ENCODE measurements around the gene SIPA1L2. TPM values are rescaled to one million over a fixed set of nuclear protein-coding genes. Genes with fewer than 3 reads are reported as not detected.

Gene SIPA1L2
- total RNA-seq, 1 donor from 2014 or later: 14.9 TPM

GRCh38 chr1:232598837-232599177, 31.1 kb downstream of the SIPA1L2 start:
- Histone ChIP-seq H3K4me3 (ENCODE audit: insufficient read depth, low read depth, low read length) (no peak overlapping the region), H3K36me3 (ENCODE audit: insufficient read depth, low read length) (no peaks in the 10 kb centered on the region), H3K9ac (ENCODE audit: low read length) (no peak overlapping the region), H3K4me1 (ENCODE audit: insufficient read depth, low read length) (no peaks in the 10 kb centered on the region), H3K27me3 (ENCODE audit: insufficient read depth, low read length) (no peaks in the 10 kb centered on the region), H3K27ac (ENCODE audit: low read depth, low read length) (no peak overlapping the region), H2AFZ (ENCODE audit: low read depth, low read length) (no peak overlapping the region), H3K79me2 (ENCODE audit: insufficient read depth, low read length) (peaks cover 20% of the 10 kb centered on the region), H4K20me1 (ENCODE audit: insufficient read depth, low read length) (peaks cover 34% of the 10 kb centered on the region), H3K9me3 (ENCODE audit: insufficient read depth, low read depth, low read length) (no peaks in the 10 kb centered on the region), H3K4me2 (ENCODE audit: low read length) (no peak overlapping the region)
- Mint-ChIP-seq H3K9me3 (ENCODE audit: unreplicated experiment) (no peaks in the 10 kb centered on the region), H3K27me3 (ENCODE audit: low read depth, unreplicated experiment) (no peaks in the 10 kb centered on the region), H3K27ac (ENCODE audit: unreplicated experiment) (no peak overlapping the region), H3K36me3 (ENCODE audit: low read depth, unreplicated experiment) (peaks cover 3% of the 10 kb centered on the region), H3K4me3 (ENCODE audit: unreplicated experiment) (no peak overlapping the region), H3K4me1 (ENCODE audit: low read depth, unreplicated experiment) (peaks cover 25% of the 10 kb centered on the region)
- TF ChIP-seq CTCF (IDR thresholded peaks at IDR 0.05; ENCODE audit: insufficient read depth, low read depth, low read length) (no peak), EZH2 (IDR thresholded peaks at IDR 0.05; ENCODE audit: insufficient read depth, low read length) (no peak)
- no peak for DNase-seq (ENCODE audit: low read depth)
- no peak for FAIRE-seq

- no peak overlapping the region for H3K9ac ChIP-seq (ENCODE audit: low read length)
- no peaks in the 10 kb centered on the region for H3K36me3 ChIP-seq (ENCODE audit: insufficient read depth, low read length)
- H3K4me3 Mint-ChIP-seq (ENCODE audit: unreplicated experiment): no peak overlapping the region
- no peak overlapping the region for H2AFZ ChIP-seq (ENCODE audit: low read depth, low read length)
- no peak overlapping the region for H3K4me2 ChIP-seq (ENCODE audit: low read length)
- peaks cover 27% of the 10 kb centered on the region for H3K4me1 Mint-ChIP-seq (ENCODE audit: low read depth, unreplicated experiment)
- no peaks in the 10 kb centered on the region for H3K9me3 ChIP-seq (ENCODE audit: insufficient read depth, low read depth, low read length)
- peaks cover 29% of the 10 kb centered on the region for H4K20me1 ChIP-seq (ENCODE audit: insufficient read depth, low read length)
- FAIRE-seq (no peak), DNase-seq (ENCODE audit: low read depth) (no peak)
- no peaks in the 10 kb centered on the region for H3K27me3 Mint-ChIP-seq (ENCODE audit: low read depth, unreplicated experiment)
- H3K27me3 ChIP-seq (ENCODE audit: insufficient read depth, low read length): no peaks in the 10 kb centered on the region
- no peak for TF ChIP-seq EZH2 (IDR thresholded peaks at IDR 0.05; ENCODE audit: insufficient read depth, low read length)
- TF ChIP-seq CTCF (IDR thresholded peaks at IDR 0.05; ENCODE audit: insufficient read depth, low read depth, low read length): no peak
- no peaks in the 10 kb centered on the region for H3K9me3 Mint-ChIP-seq (ENCODE audit: unreplicated experiment)
- H3K4me1 ChIP-seq (ENCODE audit: insufficient read depth, low read length): no peaks in the 10 kb centered on the region
- H3K79me2 ChIP-seq (ENCODE audit: insufficient read depth, low read length): peaks cover 20% of the 10 kb centered on the region
- H3K27ac Mint-ChIP-seq (ENCODE audit: unreplicated experiment): no peak overlapping the region
- H3K27ac ChIP-seq (ENCODE audit: low read depth, low read length): no peak overlapping the region
- H3K4me3 ChIP-seq (ENCODE audit: insufficient read depth, low read depth, low read length): no peak overlapping the region
- peaks cover 3% of the 10 kb centered on the region for H3K36me3 Mint-ChIP-seq (ENCODE audit: low read depth, unreplicated experiment)
These were observed 31.8 kb downstream of the SIPA1L2 start for GRCh38 chr1:232598133-232598532.

- Mint-ChIP-seq H3K4me3 (ENCODE audit: unreplicated experiment) (no peak overlapping the region), H3K27me3 (ENCODE audit: low read depth, unreplicated experiment) (no peaks in the 10 kb centered on the region), H3K9me3 (ENCODE audit: unreplicated experiment) (no peaks in the 10 kb centered on the region), H3K36me3 (ENCODE audit: low read depth, unreplicated experiment) (peaks cover 3% of the 10 kb centered on the region), H3K27ac (ENCODE audit: unreplicated experiment) (no peak overlapping the region), H3K4me1 (ENCODE audit: low read depth, unreplicated experiment) (peaks cover 27% of the 10 kb centered on the region)
- Histone ChIP-seq H3K9ac (ENCODE audit: low read length) (no peak overlapping the region), H3K79me2 (ENCODE audit: insufficient read depth, low read length) (peaks cover 20% of the 10 kb centered on the region), H3K4me3 (ENCODE audit: insufficient read depth, low read depth, low read length) (no peak overlapping the region), H3K4me2 (ENCODE audit: low read length) (no peak overlapping the region), H3K27me3 (ENCODE audit: insufficient read depth, low read length) (no peaks in the 10 kb centered on the region), H3K4me1 (ENCODE audit: insufficient read depth, low read length) (no peaks in the 10 kb centered on the region), H3K36me3 (ENCODE audit: insufficient read depth, low read length) (no peaks in the 10 kb centered on the region), H3K27ac (ENCODE audit: low read depth, low read length) (no peak overlapping the region), H4K20me1 (ENCODE audit: insufficient read depth, low read length) (peaks cover 26% of the 10 kb centered on the region), H2AFZ (ENCODE audit: low read depth, low read length) (no peak overlapping the region), H3K9me3 (ENCODE audit: insufficient read depth, low read depth, low read length) (no peaks in the 10 kb centered on the region)
- DNase-seq (ENCODE audit: low read depth) (no peak), FAIRE-seq (no peak)
- no peak for TF ChIP-seq EZH2 (IDR thresholded peaks at IDR 0.05; ENCODE audit: insufficient read depth, low read length)
These were observed 32.2 kb downstream of the SIPA1L2 start for GRCh38 chr1:232597721-232598120.
